ENCODE measurements around the gene UNG.

Gene UNG

GRCh38 chr12:109156586-109156985 is 59.2 kb downstream of the UNG start:
- CTCF ChIA-PET: no interaction called here
- no peak overlapping the region for H3K4me3 ChIP-seq (ENCODE audit: low read depth, low read length)
- DNase-seq (ENCODE audit: low read depth, low spot score): no peak
- TF ChIP-seq, protein P1, sequence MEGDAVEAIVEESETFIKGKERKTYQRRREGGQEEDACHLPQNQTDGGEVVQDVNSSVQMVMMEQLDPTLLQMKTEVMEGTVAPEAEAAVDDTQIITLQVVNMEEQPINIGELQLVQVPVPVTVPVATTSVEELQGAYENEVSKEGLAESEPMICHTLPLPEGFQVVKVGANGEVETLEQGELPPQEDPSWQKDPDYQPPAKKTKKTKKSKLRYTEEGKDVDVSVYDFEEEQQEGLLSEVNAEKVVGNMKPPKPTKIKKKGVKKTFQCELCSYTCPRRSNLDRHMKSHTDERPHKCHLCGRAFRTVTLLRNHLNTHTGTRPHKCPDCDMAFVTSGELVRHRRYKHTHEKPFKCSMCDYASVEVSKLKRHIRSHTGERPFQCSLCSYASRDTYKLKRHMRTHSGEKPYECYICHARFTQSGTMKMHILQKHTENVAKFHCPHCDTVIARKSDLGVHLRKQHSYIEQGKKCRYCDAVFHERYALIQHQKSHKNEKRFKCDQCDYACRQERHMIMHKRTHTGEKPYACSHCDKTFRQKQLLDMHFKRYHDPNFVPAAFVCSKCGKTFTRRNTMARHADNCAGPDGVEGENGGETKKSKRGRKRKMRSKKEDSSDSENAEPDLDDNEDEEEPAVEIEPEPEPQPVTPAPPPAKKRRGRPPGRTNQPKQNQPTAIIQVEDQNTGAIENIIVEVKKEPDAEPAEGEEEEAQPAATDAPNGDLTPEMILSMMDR (IDR thresholded peaks at IDR 0.05; ENCODE audit: insufficient read depth, low read length, missing control alignments): no peak
- POLR2A ChIA-PET: no interaction called here

DNA sequence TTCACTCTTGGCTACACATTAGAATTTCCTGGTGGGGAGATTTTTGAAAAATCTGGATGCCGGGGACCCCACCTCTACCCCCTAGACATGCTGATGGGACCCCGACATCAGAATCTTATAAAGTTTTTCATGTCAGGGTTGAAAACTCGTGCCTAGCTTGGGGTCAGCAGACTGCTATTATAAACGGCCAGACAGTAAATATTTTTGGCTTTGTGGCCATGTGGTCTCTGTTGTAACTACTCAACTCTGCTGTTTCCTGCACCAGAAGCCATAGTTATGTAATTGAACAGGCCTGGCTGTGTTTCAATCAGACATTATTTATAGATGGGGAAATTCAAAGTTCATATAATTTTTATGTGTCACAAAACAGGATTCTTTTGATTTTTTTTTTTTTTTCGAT is 60.6 kb downstream of the UNG start:
- ChIA-PET CTCF (no interaction called here), POLR2A (no interaction called here)
- TF ChIP-seq, protein P1 (IDR thresholded peaks at IDR 0.05; ENCODE audit: insufficient read depth, low read length, missing control alignments): no peak
- DNase-seq (ENCODE audit: low read depth, low spot score): no peak
- H3K4me3 ChIP-seq (ENCODE audit: low read depth, low read length): no peak overlapping the region

GRCh38 chr12:109160433-109160832 is 63.0 kb downstream of the UNG start:
- no peak for DNase-seq (ENCODE audit: low read depth, low spot score)
- no peak overlapping the region for H3K4me3 ChIP-seq (ENCODE audit: low read depth, low read length)
- TF ChIP-seq, protein P1 (IDR thresholded peaks at IDR 0.05; ENCODE audit: insufficient read depth, low read length, missing control alignments): no peak
- CTCF ChIA-PET: no interaction called here
- POLR2A ChIA-PET: interaction anchor here (0.6 kb wide), 1 partner anchor 210 kb away, joined by 3 read pairs; no protein-coding TSS in a partner anchor
